Transverse colon (tissue), 4 donors: ENCODE data around the gene KRT83. TPM values are rescaled to one million over a fixed set of nuclear protein-coding genes. Genes with fewer than 3 reads are reported as not detected.

Source experiments
- DNase-seq: peaks from one replicate; pipeline ENCODE4 v3.0.0-alpha.2; 2019
- H3K27ac ChIP-seq, 4 donors: fragments of 200-600 bp; sonication (generic); 2 replicates each; pipeline ENCODE4 v1.5.1; 2016 to 2018; ENCODE audit warnings: inconsistent platforms in 4 of 4
- H3K27me3 ChIP-seq: fragments of 200-600 bp; sonication (generic); 2 replicates; pipeline ENCODE4 v1.5.1; 2017; ENCODE audit warnings: inconsistent platforms
- H3K36me3 ChIP-seq, 4 donors: fragments of 200-600 bp; sonication (generic); 2 replicates each; pipeline ENCODE4 v1.5.1; 2017 to 2019; ENCODE audit warnings: inconsistent platforms in 4 of 4
- H3K4me1 ChIP-seq, 4 donors: fragments of 200-600 bp; sonication (generic); 2 replicates each; pipeline ENCODE4 v1.5.1; 2017 to 2020; ENCODE audit warnings: inconsistent platforms in 4 of 4
- H3K4me3 ChIP-seq, 4 donors: fragments of 200-600 bp; sonication (generic); 1 replicate in 1 of 4; 2 replicates in 3 of 4; pipeline versions ENCODE4 v1.5.1 to v1.6.1; 2017 to 2019; ENCODE audit warnings: inconsistent platforms in 4 of 4
- H3K9me3 ChIP-seq, 2 donors: fragments of 200-600 bp; sonication (generic); 2 replicates each; pipeline ENCODE4 v1.5.1; 2017 to 2019; ENCODE audit warnings: inconsistent platforms in 2 of 2
- EP300 ChIP-seq: sonication (generic); formaldehyde crosslinking; IDR thresholded peaks from one replicate; pipeline ENCODE4 v1.6.1; 2017; ENCODE audit warnings: antibody characterized with exemption, low read depth
- POLR2A ChIP-seq: fragments of 450-650 bp; IDR thresholded peaks from one replicate; pipeline ENCODE4 v1.6.1; 2016; ENCODE audit warnings: antibody characterized with exemption, mild to moderate bottlenecking, moderate library complexity
- POLR2AphosphoS5 ChIP-seq, 3 donors: sonication (generic); formaldehyde crosslinking; IDR thresholded peaks; one replicate each; pipeline ENCODE4 v1.6.1; 2016; ENCODE audit warnings: antibody characterized with exemption in 3 of 3
- WGBS, 2 donors: methylation state at CpG; one replicate each; pipeline ENCODE4 v1.1.5; 2018; ENCODE audit warnings: low coverage in 1 of 2; 5-methylcytosine and 5-hydroxymethylcytosine counted together
- in situ Hi-C, 4 donors: fragments of 200-750 bp; cut with MboI; loops; one replicate each; pipeline versions ENCODE4 v1.15.0 to v1.15.1; 2017; ENCODE audit warnings: low sequenced_read_pairs in 3 of 4, low pct_ligation_motif_present in 1 of 4, low pct_unique_long_range_greater_than_20kb in 1 of 4
- intact Hi-C: fragments of 100-400 bp; cut with DNase I; formaldehyde crosslinking; loops from one replicate; pipeline ENCODE4 v1.15.1; 2023; ENCODE audit warnings: low total_unique reads
- total RNA-seq, 4 donors: library from RNA; depleted of rRNA; stranded (reverse); fragments of >200 nt; gene quantifications; one replicate each; pipeline ENCODE4 v1.1.0, GENCODE V29; 2016
- TF ChIP-seq, protein P1 (sequence below), 5 experiments: fragments of 200-600 bp in 3 of 5; fragments of 450-650 bp in 2 of 5; sonication (generic) in 3 of 5; IDR thresholded peaks; 1 replicate in 2 of 5; 2 replicates in 3 of 5; pipeline ENCODE4 v1.5.1; 2016 to 2017; ENCODE audit warnings: antibody characterized with exemption in 5 of 5, inconsistent platforms in 3 of 5, mild to moderate bottlenecking in 2 of 5, moderate library complexity in 1 of 5

KRT83 gene
- not detected for total RNA-seq

DNA sequence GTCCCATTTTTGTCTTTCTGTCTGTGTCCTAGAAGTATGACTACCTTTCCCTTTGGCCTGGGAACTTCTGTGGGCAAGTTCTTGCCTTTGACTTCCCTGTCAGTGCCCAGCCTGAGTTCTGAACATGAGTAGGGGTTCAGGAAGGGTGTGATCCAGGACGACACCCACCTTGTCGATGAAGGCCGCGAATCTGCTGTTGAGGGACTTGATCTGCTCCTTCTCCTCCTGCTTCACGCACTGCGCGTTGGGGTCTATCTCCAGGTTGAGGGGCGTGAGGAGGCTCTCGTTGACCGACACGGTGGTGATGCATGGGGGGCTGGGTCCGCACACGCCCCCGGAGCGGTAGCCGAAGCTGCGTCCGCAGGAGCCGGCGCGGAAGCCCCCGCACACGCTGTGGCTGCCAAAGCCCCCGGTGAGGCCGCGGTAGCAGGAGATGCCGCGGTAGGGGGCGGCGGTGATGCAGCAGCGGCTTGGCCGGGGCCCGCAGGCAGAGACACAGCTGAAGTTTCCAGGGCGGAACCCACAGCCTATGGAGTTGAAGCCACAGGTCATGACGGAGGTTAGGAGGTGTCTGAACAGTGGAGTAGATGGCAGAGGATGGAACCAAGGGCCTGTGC lies at the start of gene KRT83:
Gene KRT83 (minus strand): TSS at position 615 of the 617 bp plus-strand sequence. CDS start 63 bp downstream, at position 552.
- Histone ChIP-seq H3K4me3 (no peak within 1 kb of the TSS), H3K4me1 (peaks cover 0 to 4% (median 0%) of the 10 kb centered on the region in 4 donors), H3K27ac (no peak within 1 kb of the TSS), H3K36me3 (no peaks in the 10 kb centered on the region), H3K9me3 (no peaks in the 10 kb centered on the region), H3K27me3 (peaks cover 14% of the 10 kb centered on the region)
- 60 to 76% methylated on average over 1 to 35 of the region's 35 CpGs for WGBS, 2 donors
- intact Hi-C loops = no loop called here
- in situ Hi-C loops = no loop called here
- TF ChIP-seq EP300 = no peak
- no peak for TF ChIP-seq POLR2AphosphoS5 (IDR thresholded peaks at IDR 0.05)
- TF ChIP-seq, protein P1, sequence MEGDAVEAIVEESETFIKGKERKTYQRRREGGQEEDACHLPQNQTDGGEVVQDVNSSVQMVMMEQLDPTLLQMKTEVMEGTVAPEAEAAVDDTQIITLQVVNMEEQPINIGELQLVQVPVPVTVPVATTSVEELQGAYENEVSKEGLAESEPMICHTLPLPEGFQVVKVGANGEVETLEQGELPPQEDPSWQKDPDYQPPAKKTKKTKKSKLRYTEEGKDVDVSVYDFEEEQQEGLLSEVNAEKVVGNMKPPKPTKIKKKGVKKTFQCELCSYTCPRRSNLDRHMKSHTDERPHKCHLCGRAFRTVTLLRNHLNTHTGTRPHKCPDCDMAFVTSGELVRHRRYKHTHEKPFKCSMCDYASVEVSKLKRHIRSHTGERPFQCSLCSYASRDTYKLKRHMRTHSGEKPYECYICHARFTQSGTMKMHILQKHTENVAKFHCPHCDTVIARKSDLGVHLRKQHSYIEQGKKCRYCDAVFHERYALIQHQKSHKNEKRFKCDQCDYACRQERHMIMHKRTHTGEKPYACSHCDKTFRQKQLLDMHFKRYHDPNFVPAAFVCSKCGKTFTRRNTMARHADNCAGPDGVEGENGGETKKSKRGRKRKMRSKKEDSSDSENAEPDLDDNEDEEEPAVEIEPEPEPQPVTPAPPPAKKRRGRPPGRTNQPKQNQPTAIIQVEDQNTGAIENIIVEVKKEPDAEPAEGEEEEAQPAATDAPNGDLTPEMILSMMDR (IDR thresholded peaks at IDR 0.05) = no peak
- TF ChIP-seq POLR2A = no peak
- DNase-seq = no peak

DNA sequence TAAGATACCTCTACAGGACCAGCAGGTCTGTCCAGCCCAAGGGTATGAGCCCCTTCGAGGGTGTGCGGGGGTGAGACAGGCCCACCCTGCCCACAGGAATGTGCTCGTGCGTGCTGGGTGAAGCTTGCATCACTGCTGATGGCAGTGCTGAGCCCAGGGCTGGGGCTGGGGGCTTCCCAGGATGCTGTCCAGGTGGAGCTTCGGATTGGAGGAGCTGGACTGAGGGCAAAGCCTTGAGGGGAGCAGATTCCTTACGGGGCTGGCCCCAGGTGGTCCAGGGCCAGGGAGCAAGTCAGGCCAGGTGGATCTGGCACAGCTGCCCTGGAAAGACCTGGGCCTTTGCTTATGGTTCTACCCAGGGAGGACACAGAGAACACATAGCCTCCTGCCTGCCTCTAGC lies 48.6 kb upstream of the KRT83 start:
- H3K4me1 ChIP-seq = peaks cover 0 to 5% (median 0%) of the 10 kb centered on the region in 4 donors
- intact Hi-C loops (loop anchor here (10.0 kb wide), 2 partner anchors 145 to 505 kb away; no protein-coding TSS in a partner anchor), in situ Hi-C loops (loop anchor here in 1 of 4 donors (10.0 kb wide), 1 partner anchor 515 kb away; no protein-coding TSS in a partner anchor)
- DNase-seq = no peak
- no peak overlapping the region for H3K4me3 ChIP-seq
- H3K27me3 ChIP-seq = no peaks in the 10 kb centered on the region
- WGBS, 2 donors = 85% methylated on average over 6 of the region's 6 CpGs; no CpG with 5 or more reads in 1 of the 2 donors
- no peaks in the 10 kb centered on the region for H3K36me3 ChIP-seq
- no peak overlapping the region for H3K27ac ChIP-seq
- H3K9me3 ChIP-seq = no peaks in the 10 kb centered on the region
- no peak for TF ChIP-seq POLR2AphosphoS5 (IDR thresholded peaks at IDR 0.05)
- no peak for TF ChIP-seq POLR2A
- TF ChIP-seq, protein P1 (IDR thresholded peaks at IDR 0.05) = no peak
- no peak for TF ChIP-seq EP300

DNA sequence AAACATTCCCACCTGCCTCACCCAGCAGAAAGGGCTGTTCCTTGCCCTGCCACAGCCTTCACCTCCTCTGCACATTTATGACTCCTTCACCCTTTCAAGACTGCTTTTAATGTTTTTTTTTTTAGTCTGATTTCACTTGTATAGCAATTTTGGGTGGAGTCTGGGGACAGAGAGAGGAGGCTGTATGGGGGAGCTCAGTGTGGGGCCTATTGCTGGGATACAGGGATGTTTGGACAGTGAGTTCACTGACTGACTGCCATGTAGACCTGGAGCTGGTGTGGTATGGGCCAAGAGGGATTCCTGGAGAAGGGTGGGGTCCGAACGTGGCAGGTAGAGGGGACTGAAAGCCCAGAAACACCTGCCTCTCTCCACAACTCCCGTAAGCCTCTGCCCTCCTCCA lies 48.0 kb upstream of the KRT83 start:
- H3K36me3 ChIP-seq = no peaks in the 10 kb centered on the region
- in situ Hi-C loops = no loop called here

DNA sequence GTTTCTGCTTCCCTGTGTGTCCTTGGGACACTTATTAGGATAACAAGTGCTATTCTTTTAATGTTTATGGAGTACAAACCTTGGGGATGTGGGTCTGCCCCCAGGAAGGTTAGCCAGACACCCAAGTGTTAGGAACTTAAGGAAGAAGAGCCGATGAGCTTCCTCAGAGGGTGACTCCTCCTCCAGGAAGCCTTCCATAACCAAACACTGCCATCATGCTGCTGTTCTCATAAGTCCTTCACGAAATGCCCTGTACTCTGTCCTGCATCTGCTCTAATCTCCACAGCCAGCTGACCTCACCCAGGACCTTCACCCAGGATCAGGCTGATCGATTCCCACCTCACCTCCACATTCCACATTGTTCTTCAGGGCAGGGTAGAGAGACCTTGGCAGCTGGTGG lies 47.3 kb upstream of the KRT83 start:
- no peaks in the 10 kb centered on the region for H3K27me3 ChIP-seq
- no peaks in the 10 kb centered on the region for H3K9me3 ChIP-seq
- 68 to 100% methylated on average over 1 to 3 of the region's 3 CpGs for WGBS, 2 donors
- no peak overlapping the region for H3K4me3 ChIP-seq
- intact Hi-C loops (no loop called here), in situ Hi-C loops (no loop called here)
- TF ChIP-seq POLR2A (no peak), POLR2AphosphoS5 (IDR thresholded peaks at IDR 0.05) (no peak), EP300 (no peak)
- TF ChIP-seq, protein P1 (IDR thresholded peaks at IDR 0.05) = no peak
- no peak overlapping the region for H3K27ac ChIP-seq
- DNase-seq = no peak
- no peaks in the 10 kb centered on the region for H3K36me3 ChIP-seq
- H3K4me1 ChIP-seq = peaks cover 0 to 5% (median 0%) of the 10 kb centered on the region in 4 donors

More for the DNA sequence above, 48.0 kb upstream of the KRT83 start:
- 54% methylated on average over 3 of the region's 3 CpGs; no CpG with 5 or more reads in 1 of the 2 donors for WGBS, 2 donors
- Histone ChIP-seq H3K4me3 (no peak overlapping the region), H3K27ac (no peak overlapping the region), H3K27me3 (no peaks in the 10 kb centered on the region), H3K9me3 (no peaks in the 10 kb centered on the region), H3K4me1 (peaks cover 0 to 5% (median 0%) of the 10 kb centered on the region in 4 donors)
- no peak for DNase-seq
- TF ChIP-seq POLR2A (no peak), EP300 (no peak), POLR2AphosphoS5 (IDR thresholded peaks at IDR 0.05) (no peak)
- TF ChIP-seq, protein P1 (IDR thresholded peaks at IDR 0.05) = no peak
- intact Hi-C loops = no loop called here
